Chondrocyte (in vitro differentiated cells): Measurements from ENCODE around the gene PIK3C3. TPM values are rescaled to one million over a fixed set of nuclear protein-coding genes. Genes with fewer than 3 reads are reported as not detected.

Experiments used
- DNase-seq: peaks from one replicate; pipeline ENCODE4 v3.0.0; 2021; ENCODE audit warnings: mixed read lengths, low spot score
- H3K27ac Mint-ChIP-seq: one replicate; pipeline ENCODE4 v1.8.0; 2021; ENCODE audit warnings: mild to moderate bottlenecking, moderate library complexity, mixed read lengths; ENCODE audit not compliant: unreplicated experiment
- H3K27me3 Mint-ChIP-seq: 2 replicates; pipeline ENCODE4 v1.8.0; 2021; ENCODE audit warnings: low read depth, mixed read lengths
- H3K36me3 Mint-ChIP-seq: 2 replicates; pipeline ENCODE4 v1.8.0; 2021; ENCODE audit warnings: low read depth, mixed read lengths
- H3K4me1 Mint-ChIP-seq: 2 replicates; pipeline ENCODE4 v1.8.0; 2021; ENCODE audit warnings: low read depth, mild to moderate bottlenecking, mixed read lengths
- H3K4me3 Mint-ChIP-seq: one replicate; pipeline ENCODE4 v1.8.0; 2021; ENCODE audit warnings: mild to moderate bottlenecking, moderate library complexity, mixed read lengths; ENCODE audit not compliant: unreplicated experiment
- H3K9me3 Mint-ChIP-seq: 2 replicates; pipeline ENCODE4 v1.8.0; 2021; ENCODE audit warnings: low read depth, mixed read lengths
- CTCF ChIP-seq: fragments of 200-600 bp; sonication (generic); IDR thresholded peaks from 2 replicates; pipeline ENCODE4 v1.5.0; 2021; ENCODE audit warnings: antibody characterized with exemption, mild to moderate bottlenecking, moderate library complexity
- total RNA-seq: library from RNA; stranded (reverse); gene quantifications from 3 replicates; pipeline ENCODE4 v1.2.1, GENCODE V29; 2021

The PIK3C3 gene
- total RNA-seq, 1 donor from 2014 or later = 53.0 TPM

GRCh38 chr18:41933778-41934177 lies 21.3 kb upstream of the PIK3C3 start:
- H3K27ac Mint-ChIP-seq = no peak overlapping the region
- no peak for TF ChIP-seq CTCF
- peaks cover 3% of the 10 kb centered on the region for H3K9me3 Mint-ChIP-seq
- DNase-seq = no peak
- no peak overlapping the region for H3K4me3 Mint-ChIP-seq
- no peaks in the 10 kb centered on the region for H3K36me3 Mint-ChIP-seq
- no peaks in the 10 kb centered on the region for H3K27me3 Mint-ChIP-seq
- peaks cover 29% of the 10 kb centered on the region for H3K4me1 Mint-ChIP-seq

DNA sequence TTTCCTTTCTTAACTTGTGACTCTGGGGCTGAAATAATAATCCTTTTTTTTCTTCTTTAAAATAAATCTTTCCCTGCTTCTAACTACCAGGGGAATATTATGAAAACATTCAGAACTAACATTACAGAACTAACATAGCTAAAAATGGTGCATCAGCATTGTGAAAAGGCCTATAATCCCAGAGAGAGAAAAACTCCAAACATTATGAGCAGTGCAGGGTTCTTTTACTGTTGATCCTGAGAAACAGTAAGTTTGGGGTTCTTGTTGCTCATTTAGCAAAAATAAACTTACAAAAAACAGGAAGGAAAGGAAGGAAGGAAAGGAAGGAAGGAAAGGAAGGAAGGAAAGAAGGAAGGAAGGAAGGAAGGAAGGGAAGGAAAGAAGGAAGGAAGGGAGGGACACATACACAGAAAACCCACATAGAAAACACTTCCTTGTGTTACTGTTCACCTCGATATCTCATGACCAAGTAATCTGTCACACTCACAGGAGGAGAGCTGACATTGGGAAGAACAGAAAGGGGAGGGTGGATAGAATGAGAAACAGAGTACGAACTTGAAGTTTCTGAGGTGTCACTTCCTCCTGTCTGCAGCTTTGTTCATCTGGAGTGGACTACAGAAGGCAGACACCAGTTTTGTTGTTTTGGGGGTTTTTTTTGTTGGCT lies 18.4 kb upstream of the PIK3C3 start:
- peaks cover 3% of the 10 kb centered on the region for H3K9me3 Mint-ChIP-seq
- no peaks in the 10 kb centered on the region for H3K27me3 Mint-ChIP-seq
- H3K36me3 Mint-ChIP-seq = no peaks in the 10 kb centered on the region
- H3K27ac Mint-ChIP-seq = peak overlapping the region; percentile 98
- no peak for DNase-seq
- peaks cover 54% of the 10 kb centered on the region for H3K4me1 Mint-ChIP-seq
- TF ChIP-seq CTCF = no peak
- H3K4me3 Mint-ChIP-seq = peak overlapping the region; percentile 41

DNA sequence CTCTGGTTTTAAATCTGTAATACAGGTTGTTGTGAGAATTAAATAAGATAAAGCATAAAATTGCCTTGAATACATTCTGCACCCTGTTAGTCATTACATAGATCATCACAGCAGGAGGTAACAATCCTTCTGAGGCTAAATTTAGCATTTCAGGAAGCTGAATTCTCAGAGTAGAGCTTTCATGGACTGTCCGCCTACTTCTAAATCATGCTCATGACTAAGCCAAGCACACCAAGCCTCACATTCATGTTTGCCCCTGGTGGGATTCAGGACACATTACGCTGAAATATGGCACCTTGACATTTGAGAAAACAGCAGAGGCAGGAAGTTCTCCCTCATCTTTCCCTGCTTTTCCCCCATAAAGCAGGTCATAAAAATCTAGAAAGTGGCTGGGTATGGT lies 16.6 kb upstream of the PIK3C3 start:
- Mint-ChIP-seq H3K9me3 (no peaks in the 10 kb centered on the region), H3K27ac (peak overlapping the region; percentile 66), H3K4me1 (peaks cover 54% of the 10 kb centered on the region), H3K4me3 (no peak overlapping the region), H3K36me3 (no peaks in the 10 kb centered on the region), H3K27me3 (no peaks in the 10 kb centered on the region)
- no peak for DNase-seq
- peak; percentile 40 for TF ChIP-seq CTCF

DNA sequence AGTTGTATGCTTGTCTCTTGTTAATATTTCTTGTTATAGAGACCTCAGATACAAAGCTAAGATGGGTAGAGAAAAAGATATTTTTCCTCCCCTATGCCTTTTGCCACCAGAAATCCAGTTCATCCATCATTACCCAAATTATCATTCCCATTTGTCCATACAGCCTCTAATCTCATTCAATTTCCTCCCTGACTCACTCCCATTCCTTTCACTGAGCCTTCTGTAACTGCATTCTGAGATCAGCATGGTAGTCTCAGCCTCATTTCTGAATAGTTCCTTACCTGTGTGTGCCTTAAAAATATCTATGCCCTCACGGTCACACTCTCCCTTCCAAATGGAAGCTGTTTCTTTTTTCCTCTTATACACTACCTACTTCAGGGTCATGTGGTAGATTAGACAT lies 15.7 kb upstream of the PIK3C3 start:
- peaks cover 54% of the 10 kb centered on the region for H3K4me1 Mint-ChIP-seq
- no peaks in the 10 kb centered on the region for H3K9me3 Mint-ChIP-seq
- DNase-seq = no peak
- H3K27ac Mint-ChIP-seq = peak overlapping the region; percentile 92
- TF ChIP-seq CTCF = no peak
- no peaks in the 10 kb centered on the region for H3K36me3 Mint-ChIP-seq
- H3K4me3 Mint-ChIP-seq = no peak overlapping the region
- no peaks in the 10 kb centered on the region for H3K27me3 Mint-ChIP-seq

DNA sequence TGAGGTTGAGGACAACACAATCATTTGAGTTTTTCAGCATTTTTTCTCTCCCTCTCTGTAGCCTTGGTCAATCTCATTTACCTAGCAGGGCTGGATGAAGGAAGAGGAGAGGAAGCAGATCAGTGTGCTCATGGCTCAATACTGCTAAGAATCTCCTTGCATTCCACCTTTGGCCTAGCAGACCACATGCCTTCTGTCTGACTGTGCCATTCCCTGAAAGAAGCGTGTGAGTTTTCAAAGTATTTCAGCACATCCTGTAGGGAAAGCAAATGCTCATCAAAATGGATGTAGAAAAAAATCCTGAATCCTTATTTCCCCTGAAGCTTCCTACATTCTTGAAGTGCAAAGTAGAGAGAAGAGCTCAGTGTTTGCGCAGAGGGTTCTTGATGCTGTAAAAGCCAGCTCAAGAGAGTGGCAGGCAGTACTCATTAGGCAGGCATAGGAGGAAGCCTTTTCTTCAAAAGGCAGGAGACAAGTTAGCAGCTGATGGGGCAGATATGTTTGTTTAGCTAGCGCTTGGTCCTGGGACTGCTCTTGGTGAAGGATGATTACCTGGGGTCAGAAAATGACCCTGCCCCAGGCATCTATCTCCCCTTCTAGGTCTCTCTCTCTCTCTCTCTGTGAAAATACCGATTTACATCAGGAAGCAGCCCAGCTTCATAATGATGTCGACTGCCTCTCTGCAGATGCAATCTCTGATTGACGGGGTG lies 14.4 kb upstream of the PIK3C3 start:
- H3K27me3 Mint-ChIP-seq = no peaks in the 10 kb centered on the region
- peak overlapping the region; percentile 92 for H3K27ac Mint-ChIP-seq
- peaks cover 60% of the 10 kb centered on the region for H3K4me1 Mint-ChIP-seq
- DNase-seq = no peak
- TF ChIP-seq CTCF = no peak
- no peaks in the 10 kb centered on the region for H3K36me3 Mint-ChIP-seq
- peak overlapping the region; percentile 24 for H3K4me3 Mint-ChIP-seq
- no peaks in the 10 kb centered on the region for H3K9me3 Mint-ChIP-seq
